Measurements from ENCODE around the gene SHKBP1.

Gene SHKBP1

GRCh38 chr19:40640744-40641143 is 64.1 kb downstream of the SHKBP1 start:
- Histone ChIP-seq H3K4me3 (ENCODE audit: low read length) (no peak overlapping the region), H3K27ac (ENCODE audit: low read length) (no peak overlapping the region), H3K4me1 (ENCODE audit: insufficient read depth, low read length) (no peaks in the 10 kb centered on the region), H3K9me3 (ENCODE audit: insufficient read depth, low read depth, low read length) (no peaks in the 10 kb centered on the region), H3K27me3 (ENCODE audit: insufficient read depth, low read length) (peaks cover 4% of the 10 kb centered on the region), H3K36me3 (ENCODE audit: insufficient read depth, low read depth, low read length) (no peaks in the 10 kb centered on the region), H3K9ac (ENCODE audit: low read depth, low read length) (no peak overlapping the region)
